ENCODE measurements around the gene EPB41L2.
"Not testable (repeated sequence)": the region's sequence is repeated elsewhere in the genome, so short reads cannot be mapped to it uniquely, and the experiment has no call there.

EPB41L2 gene

GRCh38 chr6:130971504-130971903 lies 91.5 kb downstream of the EPB41L2 start:
- DNase-seq: no peak

- no peak for DNase-seq
Observed at GRCh38 chr6:130970839-130971410, 92.1 kb downstream of the EPB41L2 start.

- DNase-seq: no peak
Observed at GRCh38 chr6:130969791-130970491, 93.1 kb downstream of the EPB41L2 start.

GRCh38 chr6:130969166-130969565 lies 93.9 kb downstream of the EPB41L2 start:
- DNase-seq: no peak

GRCh38 chr6:130968476-130968875 lies 94.6 kb downstream of the EPB41L2 start:
- no peak for DNase-seq

- no peak for DNase-seq
Observed at GRCh38 chr6:130967502-130968445, 95.3 kb downstream of the EPB41L2 start.

GRCh38 chr6:130966344-130966980 lies 96.6 kb downstream of the EPB41L2 start:
- no peak for DNase-seq

- DNase-seq: no peak
Observed at GRCh38 chr6:130965656-130966055, 97.4 kb downstream of the EPB41L2 start.

GRCh38 chr6:130964808-130965604 lies 98.0 kb downstream of the EPB41L2 start:
- no peak for DNase-seq

- DNase-seq: no peak
Observed at GRCh38 chr6:130964289-130964688, 98.8 kb downstream of the EPB41L2 start.

GRCh38 chr6:130962966-130963365 lies 100.1 kb downstream of the EPB41L2 start:
- DNase-seq: no peak

GRCh38 chr6:130961148-130961547 lies 101.9 kb downstream of the EPB41L2 start:
- no peak for DNase-seq

- DNase-seq: no peak
Observed at GRCh38 chr6:130959951-130960350, 103.1 kb downstream of the EPB41L2 start.

- no peak for DNase-seq
Observed at GRCh38 chr6:130958468-130958867, 104.6 kb downstream of the EPB41L2 start.

GRCh38 chr6:130955755-130956154 lies 107.3 kb downstream of the EPB41L2 start:
- no peak for DNase-seq

- DNase-seq: no peak
Observed at GRCh38 chr6:130949553-130949952, 113.5 kb downstream of the EPB41L2 start.

- no peak for DNase-seq
Observed at GRCh38 chr6:130947464-130947863, 115.6 kb downstream of the EPB41L2 start.

- no peak for DNase-seq
Observed at GRCh38 chr6:130946076-130946475, 117.0 kb downstream of the EPB41L2 start.

GRCh38 chr6:130945401-130945919 lies 117.6 kb downstream of the EPB41L2 start:
- no peak for DNase-seq

- DNase-seq: no peak
Observed at GRCh38 chr6:130944486-130944885, 118.6 kb downstream of the EPB41L2 start.

GRCh38 chr6:130943738-130944137 lies 119.3 kb downstream of the EPB41L2 start:
- no peak for DNase-seq

GRCh38 chr6:130942752-130943151 lies 120.3 kb downstream of the EPB41L2 start:
- not testable (repeated sequence) for DNase-seq

All from NCI-H2171 (cell line).